ENCODE data around the gene CTSC.

DNA sequence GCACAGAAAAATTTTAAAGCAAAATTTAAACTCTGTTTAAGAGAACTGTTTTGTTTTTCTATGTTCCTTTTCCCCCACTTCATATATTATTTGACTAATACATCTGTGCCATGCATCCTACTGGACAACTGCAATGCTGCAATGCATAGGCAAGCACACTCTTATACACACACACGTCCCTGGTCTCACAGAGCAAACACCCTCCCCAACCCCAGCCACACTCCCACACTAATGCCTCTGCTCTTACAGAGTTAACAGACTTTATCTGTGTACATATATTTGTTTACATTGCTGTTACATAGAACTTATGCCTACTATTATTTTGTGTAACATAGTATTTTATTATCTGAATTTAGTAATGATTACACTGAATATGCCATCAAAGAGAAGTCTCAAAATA is 25.5 kb upstream of the CTSC start:
- TF ChIP-seq, protein P1, sequence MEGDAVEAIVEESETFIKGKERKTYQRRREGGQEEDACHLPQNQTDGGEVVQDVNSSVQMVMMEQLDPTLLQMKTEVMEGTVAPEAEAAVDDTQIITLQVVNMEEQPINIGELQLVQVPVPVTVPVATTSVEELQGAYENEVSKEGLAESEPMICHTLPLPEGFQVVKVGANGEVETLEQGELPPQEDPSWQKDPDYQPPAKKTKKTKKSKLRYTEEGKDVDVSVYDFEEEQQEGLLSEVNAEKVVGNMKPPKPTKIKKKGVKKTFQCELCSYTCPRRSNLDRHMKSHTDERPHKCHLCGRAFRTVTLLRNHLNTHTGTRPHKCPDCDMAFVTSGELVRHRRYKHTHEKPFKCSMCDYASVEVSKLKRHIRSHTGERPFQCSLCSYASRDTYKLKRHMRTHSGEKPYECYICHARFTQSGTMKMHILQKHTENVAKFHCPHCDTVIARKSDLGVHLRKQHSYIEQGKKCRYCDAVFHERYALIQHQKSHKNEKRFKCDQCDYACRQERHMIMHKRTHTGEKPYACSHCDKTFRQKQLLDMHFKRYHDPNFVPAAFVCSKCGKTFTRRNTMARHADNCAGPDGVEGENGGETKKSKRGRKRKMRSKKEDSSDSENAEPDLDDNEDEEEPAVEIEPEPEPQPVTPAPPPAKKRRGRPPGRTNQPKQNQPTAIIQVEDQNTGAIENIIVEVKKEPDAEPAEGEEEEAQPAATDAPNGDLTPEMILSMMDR (IDR thresholded peaks at IDR 0.05) = no peak
- TF ChIP-seq POLR2A (IDR thresholded peaks at IDR 0.05) (no peak), POLR2AphosphoS5 (IDR thresholded peaks at IDR 0.05) (no peak), EP300 (IDR thresholded peaks at IDR 0.05) (no peak)

Data from sigmoid colon (tissue), 4 donors.